ENCODE results near the gene PTCSC3.

The PTCSC3 gene
- 0 reads per million in 2 donors for total RNA-seq

DNA sequence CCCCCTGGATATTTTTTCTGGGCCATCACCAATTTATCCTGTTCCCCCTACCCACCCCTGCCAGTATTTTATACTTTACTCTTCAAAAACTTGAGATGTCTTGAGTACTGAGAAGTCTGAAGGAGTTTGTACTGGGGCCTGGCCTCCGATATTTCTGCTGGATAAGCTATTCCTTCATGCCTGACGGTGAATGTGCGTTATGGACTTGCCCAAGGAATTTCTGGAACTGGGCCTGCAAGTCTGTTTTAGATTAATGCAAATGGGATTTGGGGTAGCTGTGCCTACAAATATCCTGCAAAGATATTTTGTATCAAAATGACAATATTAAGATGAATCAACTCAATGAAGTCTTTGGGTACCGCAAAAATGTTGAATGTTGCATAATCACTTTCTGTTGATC, at the start of gene PTCSC3:
TSS of gene PTCSC3 (minus strand) at position 199 of the 400 bp plus-strand sequence.
- DNase-seq = no peak

DNA sequence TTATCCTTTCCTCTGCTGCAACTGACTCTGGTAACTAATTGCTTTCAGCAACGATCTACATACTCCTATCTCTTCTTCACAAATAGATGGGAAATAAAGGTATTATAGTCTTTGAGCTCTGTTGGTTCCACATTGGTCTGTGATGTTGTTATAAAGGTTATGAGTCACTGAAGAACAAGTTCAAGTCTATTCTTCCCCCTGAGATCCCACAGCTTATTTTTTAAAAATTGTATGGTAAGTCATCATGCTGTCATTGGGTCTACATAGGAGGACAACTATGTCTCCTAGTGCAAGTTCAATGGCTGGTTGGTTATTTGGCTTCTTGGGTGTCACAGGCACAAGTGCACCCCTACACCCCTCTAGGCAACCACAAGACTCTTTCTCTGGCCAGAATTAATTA, 49.6 kb upstream of the PTCSC3 start:
- no peak for DNase-seq

DNA sequence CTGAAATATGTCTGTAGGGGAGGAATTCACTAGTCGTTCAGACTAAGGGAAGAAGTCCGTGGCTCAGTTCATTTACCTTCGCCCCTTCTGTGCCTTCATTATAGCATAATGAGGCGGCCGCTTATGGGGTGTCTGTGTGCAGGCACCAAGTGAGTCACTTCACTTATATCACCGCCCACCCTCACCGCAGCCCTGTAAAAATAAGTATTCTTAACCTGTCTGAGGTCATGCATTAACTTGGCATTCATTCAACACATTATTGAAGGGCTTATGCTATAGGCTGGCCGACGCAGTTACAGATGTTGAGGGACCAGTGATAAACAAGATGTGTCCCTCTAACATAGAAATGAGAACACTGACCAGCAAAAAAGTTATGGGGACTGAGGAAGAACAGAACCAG, 47.7 kb upstream of the PTCSC3 start:
- DNase-seq = no peak

DNA sequence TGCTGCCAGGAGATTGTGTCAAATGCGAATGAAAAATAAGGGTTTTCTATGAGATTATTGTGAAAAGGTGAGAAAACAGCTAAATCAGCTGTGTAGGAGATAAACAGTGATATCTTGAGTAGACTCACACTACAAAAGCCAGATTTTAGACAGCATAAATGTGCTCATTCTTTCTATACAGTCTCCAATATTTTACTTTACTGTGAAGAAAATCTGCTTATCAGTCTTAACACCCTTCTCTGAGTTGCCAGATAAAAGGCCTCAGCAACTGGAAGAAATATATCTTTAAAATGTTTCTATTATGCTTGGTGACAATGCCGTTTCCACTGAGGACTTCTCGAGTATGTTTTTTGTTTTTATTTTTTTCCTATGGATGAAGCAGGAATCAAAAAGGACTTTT, 47.0 kb upstream of the PTCSC3 start:
- no peak for DNase-seq

DNA sequence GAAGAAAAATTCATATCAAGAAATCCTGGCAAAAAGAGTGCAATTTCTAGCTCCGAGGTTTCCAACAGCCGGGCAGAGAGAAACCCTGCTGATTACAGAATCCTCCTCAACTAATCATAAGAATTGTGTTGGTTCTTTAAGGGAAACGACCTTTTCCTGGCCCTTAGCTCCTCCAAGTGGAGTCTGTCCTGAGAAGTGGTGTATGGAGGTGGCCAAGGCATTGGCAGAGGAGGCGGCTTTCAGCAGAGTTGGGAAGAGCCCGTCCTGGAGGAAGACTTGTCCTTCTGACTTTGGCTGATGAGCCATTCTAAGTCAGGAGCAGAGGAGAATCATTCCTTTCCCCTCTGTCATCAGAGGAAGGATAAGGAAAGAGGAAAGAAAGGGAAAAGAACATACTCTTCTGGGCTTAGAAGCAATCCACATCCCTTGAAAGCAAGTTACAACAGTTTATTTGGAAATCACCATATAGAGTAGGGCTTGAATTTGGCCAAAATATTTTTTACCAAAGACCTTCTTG, 46.5 kb upstream of the PTCSC3 start:
- no peak for DNase-seq

DNA sequence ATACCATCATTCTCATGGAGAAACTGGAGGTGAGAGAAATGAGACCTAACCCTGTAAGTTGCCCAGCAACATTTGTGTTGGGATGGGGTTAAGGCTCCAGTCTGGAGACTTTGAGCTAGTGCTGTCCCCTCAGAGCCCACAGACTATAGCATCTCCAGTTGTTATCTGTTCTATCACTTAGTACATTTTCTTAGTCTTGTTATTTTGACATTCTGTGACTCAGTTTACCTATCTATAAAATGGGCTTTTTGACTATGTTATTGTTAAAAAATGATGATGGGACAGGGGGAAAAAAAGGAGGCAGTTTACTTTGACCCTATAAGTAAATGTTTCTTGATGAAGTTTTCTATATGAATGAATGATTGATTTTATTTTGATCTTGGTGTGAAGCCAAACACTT, 45.8 kb upstream of the PTCSC3 start:
- no peak for DNase-seq

DNA sequence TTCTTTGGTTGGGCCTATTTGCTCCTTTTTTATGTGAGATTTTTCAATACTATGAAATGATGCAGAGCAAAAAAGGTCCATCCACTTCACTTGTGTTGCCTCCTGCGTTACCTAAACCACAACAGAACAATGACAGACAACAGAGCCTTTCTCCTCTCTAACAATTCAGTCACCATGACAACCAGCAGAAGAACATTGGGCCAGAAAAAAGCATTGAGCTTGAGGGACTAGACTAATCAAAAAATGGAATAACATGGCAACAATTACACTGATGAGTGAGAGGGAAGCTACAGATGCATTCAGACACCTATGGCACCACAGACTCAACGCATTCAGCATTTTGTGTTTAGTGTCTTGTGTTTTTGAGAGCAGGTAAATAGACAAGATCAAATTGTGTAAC, 44.6 kb upstream of the PTCSC3 start:
- no peak for DNase-seq

DNA sequence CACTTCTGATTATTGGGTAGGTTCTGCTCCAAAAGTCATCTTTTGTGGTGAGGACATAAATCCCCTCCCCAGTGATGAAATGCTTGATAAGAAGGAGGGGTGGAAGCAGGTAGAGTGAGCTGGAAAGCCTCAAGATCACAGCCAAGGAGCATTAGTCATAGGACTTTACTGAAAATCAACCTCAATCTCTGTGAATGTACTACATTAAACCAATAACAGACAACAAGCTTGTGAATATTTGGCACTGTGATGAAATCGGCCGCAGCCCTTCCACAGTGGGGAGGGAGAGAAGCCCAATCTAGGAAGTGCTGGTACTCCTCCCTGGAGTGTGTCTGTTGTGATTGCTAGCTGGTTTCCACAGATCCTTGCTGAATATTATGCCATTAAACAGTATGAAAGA, 41.2 kb upstream of the PTCSC3 start:
- no peak for DNase-seq

DNA sequence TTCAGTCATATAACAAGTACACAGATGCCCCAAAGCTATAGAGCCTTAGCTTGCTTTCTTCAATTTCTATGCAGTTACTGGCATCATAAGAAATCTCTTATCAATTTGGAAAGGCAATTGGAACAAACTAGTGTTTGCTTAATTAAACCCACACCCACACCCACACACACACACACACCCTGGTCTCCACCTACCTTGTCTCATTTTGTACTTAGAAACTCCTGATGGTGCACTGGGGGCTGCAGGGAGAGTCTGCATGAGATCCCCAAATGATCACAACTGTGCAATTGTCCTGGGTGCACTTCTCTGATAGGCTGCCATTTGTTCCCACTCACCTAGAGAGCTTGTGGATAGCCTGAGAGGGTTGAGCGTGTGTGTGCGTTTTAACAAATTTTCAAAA, 40.5 kb upstream of the PTCSC3 start:
- no peak for DNase-seq

DNA sequence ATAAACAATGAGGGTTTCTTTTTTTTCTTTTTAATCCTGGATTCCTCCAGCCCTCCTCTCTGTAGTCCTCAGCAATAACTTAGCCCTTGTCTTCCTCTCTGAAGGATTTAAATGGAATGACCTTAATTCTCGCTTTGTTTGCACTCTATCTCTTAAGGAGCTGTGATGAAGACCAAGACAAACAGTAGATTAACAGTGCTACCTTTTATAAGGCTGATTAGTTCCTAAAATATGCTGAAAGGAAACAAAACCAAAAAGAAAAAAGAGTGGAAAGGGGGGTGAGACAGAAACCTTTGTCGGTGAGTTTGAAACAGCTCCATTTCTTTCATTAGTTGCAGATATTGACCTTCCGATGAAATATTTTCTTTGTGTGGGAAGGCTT, 38.7 kb upstream of the PTCSC3 start:
- no peak for DNase-seq

DNA sequence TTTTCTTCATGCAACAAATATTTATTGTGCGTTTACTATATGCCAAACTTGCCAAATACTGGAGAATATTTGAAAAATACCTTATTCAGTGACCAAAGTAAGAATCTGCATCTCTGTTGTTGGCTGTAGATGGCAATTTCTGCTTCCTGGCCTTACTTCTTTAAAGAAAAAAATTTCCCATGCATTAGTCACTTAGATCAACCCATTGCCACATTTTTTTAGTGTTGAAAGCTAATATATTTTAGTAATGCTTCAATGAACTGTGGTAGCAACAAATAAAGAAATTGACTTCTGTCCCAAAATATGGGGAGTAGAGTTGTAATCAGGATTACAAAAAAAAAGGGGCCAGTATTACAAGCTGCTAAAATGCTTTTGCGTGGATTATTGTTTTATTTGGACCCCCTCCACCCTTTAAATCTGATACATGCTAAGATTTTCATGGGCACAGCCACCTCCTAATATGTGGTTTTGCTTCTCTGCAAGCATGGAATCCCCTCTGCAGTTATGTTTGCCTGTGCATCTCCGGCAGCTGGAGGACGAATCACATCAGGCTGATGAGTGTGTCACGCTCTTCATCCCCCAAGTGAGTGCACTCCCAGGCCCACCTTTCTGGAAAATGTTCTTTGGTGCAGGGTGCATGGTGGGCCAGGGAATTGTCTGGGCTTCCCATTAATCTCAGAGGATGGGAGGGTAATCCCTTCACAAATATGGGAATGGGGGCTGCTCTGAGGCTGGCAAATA, 38.1 kb upstream of the PTCSC3 start:
- DNase-seq = no peak

DNA sequence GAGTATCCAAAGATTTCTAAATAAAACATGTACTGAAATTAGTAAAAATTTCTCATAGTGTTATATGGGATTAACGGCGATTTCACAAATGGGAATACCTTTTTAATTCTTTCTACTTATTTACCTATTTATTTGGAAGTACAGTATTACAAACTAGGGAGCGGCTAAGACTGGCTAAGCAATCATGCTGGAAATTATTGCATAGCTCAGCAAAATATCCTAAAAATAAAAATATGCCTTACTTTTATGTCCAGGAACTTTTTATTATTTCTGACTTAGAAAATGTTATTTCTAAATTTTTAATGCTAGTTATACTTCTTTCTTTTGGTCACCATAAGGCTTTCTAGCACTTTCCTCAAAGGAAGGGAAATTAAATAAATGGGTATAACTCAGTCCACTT, 36.5 kb upstream of the PTCSC3 start:
- DNase-seq = no peak

DNA sequence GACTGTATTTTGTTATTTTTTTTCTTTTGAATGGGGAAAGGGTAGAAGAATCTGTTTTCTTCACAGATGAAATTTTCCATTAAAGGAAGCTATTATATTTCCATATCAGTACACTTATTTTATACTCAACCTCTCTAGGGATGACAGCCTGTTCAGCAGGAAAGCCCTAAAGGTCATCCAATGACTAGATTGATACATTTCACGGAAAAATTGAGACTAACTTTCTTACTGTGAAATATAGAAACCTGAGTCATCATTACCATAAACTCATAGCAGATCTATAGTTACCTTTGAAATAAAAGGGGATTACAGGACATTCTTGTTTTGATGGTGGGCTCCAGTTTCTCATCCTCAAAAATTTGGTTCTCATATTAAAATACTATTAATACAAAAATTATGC, 36.1 kb upstream of the PTCSC3 start:
- no peak for DNase-seq

DNA sequence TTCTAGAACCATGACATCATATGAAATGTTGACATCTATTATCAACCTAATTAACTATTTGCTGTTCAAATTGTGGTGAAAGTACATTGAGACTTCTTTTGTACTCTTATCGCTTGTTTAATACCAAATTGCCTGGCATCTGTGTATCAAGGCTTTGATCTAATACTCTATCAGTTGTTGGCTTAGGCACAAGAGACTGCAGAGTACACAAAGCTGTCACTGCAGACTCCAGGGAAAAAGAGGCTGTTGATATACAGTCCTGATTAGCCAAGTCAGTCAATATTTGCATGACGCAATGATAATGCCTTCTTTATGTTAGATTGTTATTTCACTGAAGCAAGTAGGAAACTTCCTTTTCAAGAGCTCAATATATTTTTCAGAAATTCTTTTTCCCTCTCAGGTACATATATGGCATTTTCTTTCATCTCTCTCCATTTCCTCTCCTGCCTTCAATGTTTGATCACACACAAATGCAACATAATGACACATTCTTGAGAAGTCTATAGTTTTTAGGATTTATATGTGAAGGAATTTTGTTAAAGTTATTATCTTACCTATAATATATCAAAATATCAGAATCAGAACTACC, 32.3 kb upstream of the PTCSC3 start:
- DNase-seq = no peak

DNA sequence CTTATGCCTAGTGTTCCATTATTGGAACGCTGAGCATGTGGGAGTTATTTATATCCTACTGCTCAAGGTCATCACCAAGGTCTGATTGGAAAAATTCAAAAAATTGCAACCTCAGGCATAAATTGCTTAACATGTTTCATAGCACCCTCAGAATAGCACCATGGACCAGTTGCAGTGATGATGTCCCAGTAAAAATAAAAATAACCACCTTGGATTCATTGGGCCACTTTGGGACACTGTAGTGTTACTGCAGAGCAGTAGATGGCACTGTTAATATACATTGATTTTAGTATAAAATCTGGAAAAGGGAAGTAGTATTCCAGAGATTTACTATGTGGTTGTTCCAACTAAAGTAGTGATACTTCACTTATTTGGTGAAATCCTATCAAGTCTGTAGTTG, 31.0 kb upstream of the PTCSC3 start:
- no peak for DNase-seq

DNA sequence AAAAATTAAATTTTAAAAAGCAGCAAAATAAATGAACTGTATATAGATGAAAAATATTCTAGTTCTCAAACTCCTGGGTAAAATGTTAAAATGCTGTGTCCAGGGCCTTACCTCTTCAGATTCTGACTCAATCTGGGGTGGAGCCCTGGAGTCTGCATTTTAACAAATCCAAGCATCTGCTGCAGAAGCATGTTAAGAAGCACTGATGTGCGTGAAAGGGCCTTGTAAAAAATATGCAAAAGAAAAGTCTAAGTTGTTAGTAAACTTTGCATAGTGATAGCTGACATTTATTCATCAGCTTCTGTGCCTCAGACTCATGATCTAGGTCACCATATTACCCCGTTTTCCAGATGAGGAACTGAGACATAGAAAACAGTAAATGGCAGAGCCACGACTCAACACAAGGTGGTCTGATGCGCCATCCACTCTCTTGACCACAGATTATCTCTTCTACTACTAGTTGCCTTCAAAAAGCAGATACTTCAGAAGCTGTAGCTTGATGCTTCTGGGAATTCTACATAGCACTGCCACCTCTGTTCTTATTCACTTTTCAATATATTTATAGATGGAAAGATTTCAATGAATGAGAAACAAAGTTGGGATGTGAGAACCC, 28.0 kb upstream of the PTCSC3 start:
- DNase-seq = no peak

DNA sequence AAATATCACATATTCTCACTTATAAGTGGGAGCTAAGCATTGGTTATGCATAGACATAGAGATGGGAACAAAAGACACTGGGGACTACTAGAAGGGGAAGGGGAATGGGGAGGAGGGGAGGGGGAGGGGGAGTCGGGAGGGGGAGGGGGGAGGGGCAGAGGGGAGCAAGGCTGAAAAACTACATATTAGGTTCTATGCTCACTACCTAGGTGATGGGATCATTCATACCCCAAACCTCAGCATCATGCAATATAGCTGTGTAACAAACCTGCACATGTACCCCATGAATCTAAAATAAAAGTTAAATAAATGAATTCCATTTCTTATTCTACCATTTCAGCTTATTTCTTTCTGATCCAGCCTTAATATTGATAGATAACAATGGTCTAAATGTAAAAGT, 21.9 kb upstream of the PTCSC3 start:
- DNase-seq = no peak

DNA sequence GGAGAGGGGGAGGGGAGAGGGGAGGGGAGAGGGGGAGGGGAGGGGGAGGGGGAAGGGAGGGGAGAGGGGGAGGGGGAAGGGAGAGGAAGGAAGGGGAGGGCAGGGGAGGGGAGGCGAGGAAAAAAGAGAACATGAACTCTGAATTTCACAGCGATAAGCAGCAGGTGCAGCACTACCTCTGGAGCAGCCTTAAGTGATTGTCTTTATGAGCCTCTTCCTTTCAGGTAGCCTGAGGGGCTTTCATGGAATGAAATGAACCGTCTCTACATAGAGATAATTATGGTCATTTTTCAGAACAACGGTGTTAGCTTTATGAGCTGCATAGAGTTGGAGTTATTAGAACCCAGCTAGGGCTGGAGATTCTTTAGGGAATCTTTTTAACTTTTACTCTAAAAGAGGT, 18.1 kb upstream of the PTCSC3 start:
- DNase-seq = no peak

DNA sequence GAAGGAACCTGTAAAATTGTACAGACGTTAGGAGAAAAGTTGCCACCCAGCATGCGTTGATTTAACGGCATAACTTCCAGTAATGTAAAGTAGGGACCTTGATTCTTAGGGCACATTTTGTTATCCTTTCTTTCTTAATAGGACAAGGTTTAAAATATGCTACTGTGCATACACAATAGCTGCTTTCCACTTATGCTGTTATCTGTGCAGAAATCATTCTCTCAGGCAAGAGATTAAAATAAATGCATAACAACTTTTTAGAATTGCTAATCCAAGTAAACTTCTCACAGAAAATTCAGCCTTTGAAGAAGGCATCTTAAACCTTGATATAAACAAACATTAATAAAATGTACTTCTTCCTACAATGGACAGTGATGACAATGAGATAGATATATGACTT, 16.0 kb upstream of the PTCSC3 start:
- no peak for DNase-seq

DNA sequence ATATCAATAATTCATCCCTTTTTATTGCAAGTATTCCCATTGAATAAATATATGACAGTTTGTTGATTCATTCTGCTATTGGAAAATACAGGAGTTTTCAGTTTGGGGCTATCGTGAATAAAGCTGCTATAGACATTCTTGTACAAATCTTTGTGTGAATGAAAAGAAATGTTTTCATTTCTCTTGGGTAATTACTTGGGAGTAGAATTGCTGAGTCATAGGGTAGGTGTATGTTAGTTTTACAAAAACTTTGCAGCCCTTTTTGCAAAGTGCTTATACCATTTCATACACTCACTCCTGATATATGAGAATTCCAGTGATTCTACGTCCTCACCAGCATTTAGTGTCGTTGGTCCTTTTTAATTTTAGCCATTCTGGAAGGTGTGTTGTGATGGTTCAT, 6.9 kb upstream of the PTCSC3 start:
- DNase-seq = no peak

DNA sequence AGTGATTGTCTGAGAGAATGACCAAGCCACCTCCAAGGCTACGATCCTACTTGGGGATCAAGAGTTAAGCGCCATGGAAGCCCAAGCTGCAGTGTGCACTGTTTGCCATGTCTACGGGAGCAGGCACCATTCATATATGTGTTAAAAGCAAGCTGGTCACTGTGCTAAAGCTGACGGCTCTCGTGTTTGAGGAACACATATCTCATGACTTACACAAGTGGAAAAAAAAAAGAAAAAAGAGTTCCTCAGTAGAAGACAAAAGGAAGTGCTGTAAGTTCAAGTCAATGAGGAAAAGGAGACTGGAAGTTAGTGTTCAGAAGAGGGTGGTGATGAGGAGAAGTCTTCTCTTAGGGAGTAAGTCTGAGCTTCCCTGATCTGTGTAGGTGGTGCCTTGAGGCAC, 4.9 kb upstream of the PTCSC3 start:
- DNase-seq = no peak

DNA sequence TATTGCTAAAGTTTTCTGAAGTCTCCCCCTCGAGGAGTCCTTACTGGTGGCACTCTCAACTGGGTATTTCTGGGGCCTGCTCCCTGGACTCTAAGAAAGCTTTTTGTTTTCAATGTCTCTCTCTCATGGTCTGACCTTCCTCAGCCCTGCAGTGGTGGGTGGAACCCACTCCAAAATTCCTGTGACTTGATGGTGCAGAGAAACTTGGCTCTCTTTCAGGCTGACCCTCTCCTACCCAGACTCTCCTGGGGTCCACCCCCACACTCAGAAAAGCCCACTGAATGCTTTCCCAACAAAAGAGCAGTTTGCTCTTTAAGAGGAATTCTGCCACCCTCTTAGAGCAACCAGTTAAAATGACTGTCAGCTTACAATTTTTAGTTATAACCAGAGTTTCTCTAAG, 967 bp upstream of the PTCSC3 start:
- no peak for DNase-seq

DNA sequence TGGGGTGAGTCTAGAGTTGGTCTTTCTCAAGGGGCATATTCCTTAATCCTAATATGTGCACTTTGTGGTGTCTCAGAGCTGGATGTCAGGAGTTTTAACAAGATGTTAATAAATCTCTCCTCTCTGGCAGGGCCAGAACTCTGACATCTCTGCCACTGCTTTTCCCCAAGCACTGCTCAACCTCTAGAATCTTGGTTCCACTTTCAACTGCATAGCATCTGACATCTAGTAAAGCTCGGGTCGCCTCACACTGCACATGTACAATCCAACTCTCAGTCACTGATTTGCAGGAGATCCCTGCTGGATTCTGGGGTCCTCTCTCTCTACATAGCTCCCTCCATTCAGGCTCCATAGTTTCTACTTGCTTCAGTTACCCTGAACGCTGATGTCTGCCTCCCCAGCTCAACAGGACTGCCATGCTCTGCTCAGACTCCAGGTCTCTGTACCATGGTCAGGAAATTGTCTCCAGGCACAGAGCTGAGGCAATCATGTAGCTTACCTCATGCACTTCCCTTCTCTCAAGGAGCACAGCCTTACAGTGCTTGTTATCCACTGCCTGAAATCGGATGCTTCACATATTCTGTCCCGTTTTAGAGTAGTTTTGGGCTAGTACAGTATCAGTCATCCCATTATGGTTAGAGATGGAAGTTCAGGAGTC, 1.6 kb downstream of the PTCSC3 start:
- no peak for DNase-seq

DNA sequence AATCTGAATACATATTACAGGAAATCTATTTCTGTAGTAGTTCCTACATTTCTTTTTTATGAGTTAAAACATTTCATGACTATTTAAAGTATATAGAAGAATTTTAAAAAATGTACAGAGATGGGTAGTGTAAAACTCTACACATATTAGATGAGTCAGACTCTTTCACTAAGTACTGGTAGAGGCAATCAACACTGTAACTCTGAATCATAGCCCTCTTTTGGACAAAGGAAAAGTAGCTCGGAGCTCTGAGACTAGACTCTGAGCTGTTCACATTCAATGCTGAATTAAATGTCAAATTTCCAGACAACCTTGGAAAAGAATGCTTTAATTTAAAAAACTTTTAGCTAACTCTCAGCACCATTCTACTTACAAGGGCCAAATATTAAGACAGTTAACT, 3.4 kb downstream of the PTCSC3 start:
- no peak for DNase-seq
